Endothelial cell of umbilical vein (primary cell): Measurements from ENCODE around the gene ALG2.

Source experiments
- CTCF ChIP-seq, 2 donors: IDR thresholded peaks; 1 replicate in 1 of 2; 2 replicates in 1 of 2; pipeline ENCODE4 v1.5.1; 2011; ENCODE audit warnings: low read length in 2 of 2, mild to moderate bottlenecking in 2 of 2, moderate library complexity in 2 of 2, control low read depth in 1 of 2, inconsistent platforms in 1 of 2, low read depth in 1 of 2; ENCODE audit not compliant: insufficient read depth in 1 of 2; ENCODE audit errors: extremely low read depth in 1 of 2
- POLR2A ChIP-seq: IDR thresholded peaks from 2 replicates; pipeline ENCODE4 v1.6.1; 2012; ENCODE audit warnings: low read depth, mild to moderate bottlenecking, control low read depth, low read length

- TF ChIP-seq CTCF (IDR thresholded peaks at IDR 0.05; ENCODE audit: extremely low read depth in 1 of 2, insufficient read depth in 1 of 2, low read depth in 1 of 2, low read length in 2 of 2) (no peak), POLR2A (no peak)
Measured at GRCh38 chr9:99257723-99258389, 36.1 kb upstream of the ALG2 start.
